HEK293 (cell line): Measurements from ENCODE around the gene ZFAND5.
A peak's percentile ranks its signal among the peaks of the same experiment; 100 is the strongest.

Experiments used
- CTCF ChIA-PET: fragments of 350-600 bp; formaldehyde crosslinking; extraction: SDS; loops from one replicate; lab custom pipeline; 2021; ENCODE audit warnings: antibody characterized with exemption; lab: Yijun Ruan, JAX
- POLR2A ChIA-PET: fragments of 300-600 bp; formaldehyde crosslinking; extraction: SDS; loops from one replicate; lab custom pipeline; 2020; ENCODE audit warnings: antibody characterized with exemption, inconsistent platforms; lab: Yijun Ruan, JAX
- H3K27ac ChIP-seq: fragments of 200-500 bp; sonication (Bioruptor generic); 2 replicates; pipeline ENCODE4 v1.5.1; 2014; ENCODE audit warnings: low read depth, low read length, control low read depth, inconsistent platforms; ENCODE audit errors: extremely low read depth
- H3K36me3 ChIP-seq, 2 experiments: fragments of 200-500 bp in 1 of 2; sonication (Bioruptor generic) in 1 of 2; 1 replicate in 1 of 2; 2 replicates in 1 of 2; pipeline ENCODE4 v1.5.1; 2014 to 2017; ENCODE audit warnings: inconsistent platforms in 2 of 2, low read length in 2 of 2; ENCODE audit not compliant: control insufficient read depth in 2 of 2, insufficient read depth in 1 of 2
- H3K4me1 ChIP-seq: fragments of 200-500 bp; sonication (Bioruptor generic); 2 replicates; pipeline ENCODE4 v1.5.1; 2014; ENCODE audit warnings: mild to moderate bottlenecking, low read length, inconsistent platforms; ENCODE audit not compliant: control insufficient read depth, insufficient read depth
- H3K4me3 ChIP-seq: 2 replicates; pipeline ENCODE4 v1.5.1; 2011; ENCODE audit warnings: low read depth, mild to moderate bottlenecking, control low read depth, low read length, moderate library complexity
- H3K9me3 ChIP-seq: fragments of 200-500 bp; sonication (Bioruptor generic); 2 replicates; pipeline ENCODE4 v1.5.1; 2014; ENCODE audit warnings: low read depth, low read length, inconsistent platforms; ENCODE audit not compliant: control insufficient read depth, insufficient read depth
- KLF7 ChIP-seq: fragments of 450-650 bp; formaldehyde crosslinking; IDR thresholded peaks from 2 replicates; pipeline ENCODE4 v1.5.1; 2016; ENCODE audit warnings: missing biosample characterization, missing genetic modification characterization, borderline replicate concordance
- MZF1 ChIP-seq: fragments of 450-650 bp; formaldehyde crosslinking; IDR thresholded peaks from 2 replicates; pipeline ENCODE4 v1.5.1; 2017; ENCODE audit warnings: missing biosample characterization, missing genetic modification characterization, borderline replicate concordance
- SCRT2 ChIP-seq: fragments of 450-650 bp; formaldehyde crosslinking; IDR thresholded peaks from 2 replicates; pipeline ENCODE4 v1.5.1; 2016; ENCODE audit warnings: missing biosample characterization, missing genetic modification characterization
- ZNF132 ChIP-seq: fragments of 450-650 bp; formaldehyde crosslinking; IDR thresholded peaks from 2 replicates; pipeline ENCODE4 v1.5.1; 2017; ENCODE audit warnings: missing biosample characterization, missing genetic modification characterization, borderline replicate concordance
- ZNF148 ChIP-seq: fragments of 450-650 bp; formaldehyde crosslinking; IDR thresholded peaks from 2 replicates; pipeline ENCODE4 v1.5.0; 2017; ENCODE audit warnings: missing biosample characterization, missing genetic modification characterization, borderline replicate concordance
- ZNF169 ChIP-seq: fragments of 450-650 bp; formaldehyde crosslinking; IDR thresholded peaks from 2 replicates; pipeline ENCODE4 v1.5.1; 2016; ENCODE audit warnings: missing biosample characterization, missing genetic modification characterization
- ZNF174 ChIP-seq: fragments of 450-650 bp; formaldehyde crosslinking; IDR thresholded peaks from 2 replicates; pipeline ENCODE4 v1.5.0; 2017; ENCODE audit warnings: missing biosample characterization, mild to moderate bottlenecking, missing genetic modification characterization
- ZNF221 ChIP-seq: fragments of 450-650 bp; formaldehyde crosslinking; IDR thresholded peaks from 2 replicates; pipeline ENCODE4 v1.5.1; 2017; ENCODE audit warnings: missing biosample characterization, missing genetic modification characterization, borderline replicate concordance
- ZNF335 ChIP-seq: fragments of 450-650 bp; formaldehyde crosslinking; conservative IDR thresholded peaks from 2 replicates; pipeline ENCODE4 v1.5.1; 2016; ENCODE audit warnings: missing biosample characterization, missing genetic modification characterization
- ZNF544 ChIP-seq: fragments of 450-650 bp; formaldehyde crosslinking; IDR thresholded peaks from 2 replicates; pipeline ENCODE4 v1.5.0; 2017; ENCODE audit warnings: missing biosample characterization, missing genetic modification characterization
- ZNF560 ChIP-seq: fragments of 450-650 bp; formaldehyde crosslinking; IDR thresholded peaks from 2 replicates; pipeline ENCODE4 v1.5.1; 2017; ENCODE audit warnings: missing biosample characterization, missing genetic modification characterization, borderline replicate concordance
- ZNF707 ChIP-seq: fragments of 450-650 bp; formaldehyde crosslinking; IDR thresholded peaks from 2 replicates; pipeline ENCODE4 v1.5.1; 2016; ENCODE audit warnings: missing biosample characterization, missing genetic modification characterization
- ZNF785 ChIP-seq: fragments of 450-650 bp; formaldehyde crosslinking; IDR thresholded peaks from 2 replicates; pipeline ENCODE4 v1.5.1; 2016; ENCODE audit warnings: missing biosample characterization, missing genetic modification characterization
- TF ChIP-seq, protein P1 (sequence below): fragments of 450-650 bp; formaldehyde crosslinking; IDR thresholded peaks from 2 replicates; pipeline ENCODE4 v1.5.1; 2016; ENCODE audit warnings: missing biosample characterization, missing genetic modification characterization, low read depth
- TF ChIP-seq, protein P2 (sequence below): fragments of 450-650 bp; formaldehyde crosslinking; IDR thresholded peaks from 2 replicates; pipeline ENCODE4 v1.5.1; 2016; ENCODE audit warnings: missing biosample characterization, missing genetic modification characterization
- TF ChIP-seq, protein P3 (sequence below): fragments of 450-650 bp; formaldehyde crosslinking; IDR thresholded peaks from 2 replicates; pipeline ENCODE4 v1.5.1; 2016; ENCODE audit warnings: missing biosample characterization, missing genetic modification characterization

ZFAND5 gene

DNA sequence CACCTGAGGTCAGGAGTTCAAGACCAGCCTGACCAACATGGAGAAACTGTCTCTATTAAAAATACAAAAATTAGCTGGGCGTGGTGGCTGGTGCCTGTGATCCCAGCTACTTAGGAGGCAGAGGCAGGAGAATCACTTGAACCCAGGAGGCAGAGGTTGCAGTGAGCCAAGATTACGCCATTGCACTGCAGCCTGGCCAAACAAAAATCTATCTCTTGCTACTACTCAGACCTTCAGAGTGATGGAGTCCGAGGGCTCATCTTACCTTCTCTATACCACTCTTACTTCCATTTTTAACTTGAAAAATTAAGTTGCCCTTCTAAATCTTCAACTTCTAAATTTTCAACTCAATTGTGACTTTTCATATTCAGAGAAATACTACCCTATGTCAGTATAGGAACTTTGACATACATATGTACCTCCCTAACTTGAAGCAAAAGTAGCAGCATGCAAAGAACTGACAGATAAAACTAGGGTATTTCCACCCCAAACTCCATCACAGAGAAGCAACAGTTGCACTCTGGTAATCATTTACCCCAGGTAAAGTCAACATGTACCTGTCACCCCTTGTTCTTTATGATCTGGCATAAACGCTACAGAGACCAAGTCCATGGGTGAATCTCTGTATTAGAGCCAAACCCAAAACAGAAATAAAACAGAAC, 11.4 kb downstream of the ZFAND5 start:
- Histone ChIP-seq H3K4me3 (no peak overlapping the region), H3K9me3 (no peaks in the 10 kb centered on the region), H3K4me1 (0 out of 2 replicates have a peak, but pooled peaks cover 2% of the 10 kb centered on the region), H3K36me3 (peaks cover 9 to 49% of the 10 kb centered on the region in 2 experiments), H3K27ac (no peak overlapping the region)
- TF ChIP-seq SCRT2 (tag by site-specific recombination): peak; percentile 57
- no peak for TF ChIP-seq ZNF707 (tag by site-specific recombination)
- no peak for TF ChIP-seq ZNF335
- no peak for TF ChIP-seq ZNF785 (tag by site-specific recombination)
- no peak for TF ChIP-seq ZNF132 (tag by site-specific recombination)
- TF ChIP-seq ZNF174 (tag by site-specific recombination): no peak
- ChIA-PET CTCF (no interaction called here), POLR2A (no interaction called here)

DNA sequence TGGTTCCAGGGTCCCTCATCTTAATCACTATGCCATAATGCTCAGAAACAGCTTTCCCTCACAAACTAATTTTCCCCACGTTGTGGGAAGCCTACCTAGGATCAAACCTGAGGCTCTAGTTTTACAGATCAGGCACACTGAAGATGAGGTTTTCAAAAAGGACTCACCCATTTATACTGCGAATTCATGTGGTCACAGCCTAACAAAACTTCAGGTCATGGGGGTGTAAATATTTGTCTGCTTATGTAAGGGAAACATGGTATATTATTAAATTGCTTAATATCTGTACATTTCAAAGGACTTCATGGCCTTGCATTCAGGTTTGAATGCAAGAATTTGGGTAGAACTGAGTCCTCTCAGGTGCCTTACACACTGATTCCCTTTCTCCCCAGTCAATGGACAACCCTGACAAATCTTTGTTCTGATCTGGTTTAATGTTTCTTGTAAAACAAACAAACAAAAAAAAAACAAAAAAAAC, 12.1 kb downstream of the ZFAND5 start:
- Histone ChIP-seq H3K4me3 (no peak overlapping the region), H3K36me3 (peaks cover 9 to 43% of the 10 kb centered on the region in 2 experiments), H3K27ac (no peak overlapping the region), H3K4me1 (0 out of 2 replicates have a peak, but pooled peaks cover 2% of the 10 kb centered on the region), H3K9me3 (no peaks in the 10 kb centered on the region)
- ChIA-PET CTCF (interaction anchor here (0.5 to 0.6 kb wide), 2 partner anchors 184 to 824 kb away, joined by 3 read pairs; no protein-coding TSS in a partner anchor), POLR2A (no interaction called here)
- no peak for TF ChIP-seq KLF7
- TF ChIP-seq MZF1 (tag by site-specific recombination): peak; percentile 39; the same call in 1 of the 2 replicates

DNA sequence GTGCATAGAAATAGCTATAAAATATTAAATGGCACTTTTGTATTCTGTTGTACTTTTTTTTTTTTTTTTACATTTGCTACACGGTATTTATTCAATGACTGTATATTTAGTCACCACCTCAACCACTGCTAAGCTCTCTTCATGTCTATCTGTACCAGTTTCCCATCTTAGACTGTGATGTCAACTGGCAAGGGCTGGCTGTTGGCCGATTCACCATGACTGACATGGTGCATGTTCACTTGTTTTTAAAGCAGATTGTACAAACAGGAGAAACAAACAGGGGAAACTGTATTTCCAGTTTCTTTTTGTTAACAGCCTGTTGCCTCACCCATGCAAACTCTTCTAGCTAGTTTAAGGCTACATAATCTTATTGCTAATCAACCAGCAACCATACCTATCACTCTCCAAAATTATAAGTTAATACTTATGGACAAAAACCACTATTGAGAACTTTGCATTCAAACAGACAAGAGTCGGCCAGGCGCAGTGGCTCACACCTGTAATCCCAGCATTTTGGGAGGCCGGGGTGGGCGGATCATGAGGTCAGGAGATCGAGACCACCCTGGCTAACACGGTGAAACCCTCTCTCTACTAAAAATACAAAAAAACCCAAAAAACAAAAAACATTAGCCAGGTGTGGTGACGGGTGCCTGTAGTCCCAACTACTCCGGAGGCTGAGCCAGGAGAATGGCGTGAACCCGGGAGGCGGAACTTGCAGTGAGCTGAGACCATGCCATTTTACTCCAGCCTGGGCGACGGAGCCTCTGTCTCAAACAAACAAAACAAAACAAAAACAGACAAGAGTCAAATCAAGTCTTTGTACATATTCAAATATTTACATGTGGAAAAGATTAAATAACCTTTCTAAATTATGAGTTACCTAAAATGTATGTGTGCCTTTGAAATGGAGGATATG, 13.2 kb downstream of the ZFAND5 start:
- H3K27ac ChIP-seq: no peak overlapping the region
- ChIA-PET POLR2A (interaction anchor here (0.6 to 0.8 kb wide), 4 partner anchors 13 to 165 kb away, joined by 3 to 8 read pairs (median 4); partner anchors contain the start of gene ZFAND5), CTCF (interaction anchor here (0.7 kb wide), 1 partner anchor 65 kb away, joined by 3 read pairs; no protein-coding TSS in a partner anchor)
- H3K36me3 ChIP-seq: peaks cover 9 to 31% of the 10 kb centered on the region in 2 experiments
- no peaks in the 10 kb centered on the region for H3K9me3 ChIP-seq
- no peak overlapping the region for H3K4me3 ChIP-seq
- H3K4me1 ChIP-seq: 0 out of 2 replicates have a peak, but pooled peaks cover 2% of the 10 kb centered on the region
- TF ChIP-seq ZNF544 (tag by site-specific recombination): no peak
- no peak for TF ChIP-seq ZNF560 (tag by site-specific recombination)
- no peak for TF ChIP-seq ZNF221 (tag by site-specific recombination)
- no peak for TF ChIP-seq ZNF148 (tag by site-specific recombination)

GRCh38 chr9:72349911-72350310, 15.1 kb downstream of the ZFAND5 start:
- Histone ChIP-seq H3K36me3 (peaks cover 3 to 12% of the 10 kb centered on the region in 2 experiments), H3K4me3 (no peak overlapping the region), H3K4me1 (0 out of 2 replicates have a peak, but pooled peaks cover 2% of the 10 kb centered on the region), H3K9me3 (no peaks in the 10 kb centered on the region), H3K27ac (no peak overlapping the region)
- CTCF ChIA-PET: no interaction called here
- POLR2A ChIA-PET: no interaction called here
- TF ChIP-seq, protein P1, sequence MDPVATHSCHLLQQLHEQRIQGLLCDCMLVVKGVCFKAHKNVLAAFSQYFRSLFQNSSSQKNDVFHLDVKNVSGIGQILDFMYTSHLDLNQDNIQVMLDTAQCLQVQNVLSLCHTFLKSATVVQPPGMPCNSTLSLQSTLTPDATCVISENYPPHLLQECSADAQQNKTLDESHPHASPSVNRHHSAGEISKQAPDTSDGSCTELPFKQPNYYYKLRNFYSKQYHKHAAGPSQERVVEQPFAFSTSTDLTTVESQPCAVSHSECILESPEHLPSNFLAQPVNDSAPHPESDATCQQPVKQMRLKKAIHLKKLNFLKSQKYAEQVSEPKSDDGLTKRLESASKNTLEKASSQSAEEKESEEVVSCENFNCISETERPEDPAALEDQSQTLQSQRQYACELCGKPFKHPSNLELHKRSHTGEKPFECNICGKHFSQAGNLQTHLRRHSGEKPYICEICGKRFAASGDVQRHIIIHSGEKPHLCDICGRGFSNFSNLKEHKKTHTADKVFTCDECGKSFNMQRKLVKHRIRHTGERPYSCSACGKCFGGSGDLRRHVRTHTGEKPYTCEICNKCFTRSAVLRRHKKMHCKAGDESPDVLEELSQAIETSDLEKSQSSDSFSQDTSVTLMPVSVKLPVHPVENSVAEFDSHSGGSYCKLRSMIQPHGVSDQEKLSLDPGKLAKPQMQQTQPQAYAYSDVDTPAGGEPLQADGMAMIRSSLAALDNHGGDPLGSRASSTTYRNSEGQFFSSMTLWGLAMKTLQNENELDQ: no peak
- no peak for TF ChIP-seq ZNF169 (tag by site-specific recombination)
- TF ChIP-seq, protein P2, sequence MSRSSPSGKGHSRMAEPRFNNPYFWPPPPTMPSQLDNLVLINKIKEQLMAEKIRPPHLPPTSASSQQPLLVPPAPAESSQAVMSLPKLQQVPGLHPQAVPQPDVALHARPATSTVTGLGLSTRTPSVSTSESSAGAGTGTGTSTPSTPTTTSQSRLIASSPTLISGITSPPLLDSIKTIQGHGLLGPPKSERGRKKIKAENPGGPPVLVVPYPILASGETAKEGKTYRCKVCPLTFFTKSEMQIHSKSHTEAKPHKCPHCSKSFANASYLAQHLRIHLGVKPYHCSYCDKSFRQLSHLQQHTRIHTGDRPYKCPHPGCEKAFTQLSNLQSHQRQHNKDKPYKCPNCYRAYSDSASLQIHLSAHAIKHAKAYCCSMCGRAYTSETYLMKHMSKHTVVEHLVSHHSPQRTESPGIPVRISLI: no peak
- TF ChIP-seq, protein P3, sequence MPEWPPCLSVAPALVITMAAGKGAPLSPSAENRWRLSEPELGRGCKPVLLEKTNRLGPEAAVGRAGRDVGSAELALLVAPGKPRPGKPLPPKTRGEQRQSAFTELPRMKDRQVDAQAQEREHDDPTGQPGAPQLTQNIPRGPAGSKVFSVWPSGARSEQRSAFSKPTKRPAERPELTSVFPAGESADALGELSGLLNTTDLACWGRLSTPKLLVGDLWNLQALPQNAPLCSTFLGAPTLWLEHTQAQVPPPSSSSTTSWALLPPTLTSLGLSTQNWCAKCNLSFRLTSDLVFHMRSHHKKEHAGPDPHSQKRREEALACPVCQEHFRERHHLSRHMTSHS (tag by site-specific recombination): no peak
